Tibial artery (tissue), 4 donors: Measurements from ENCODE around the gene NRXN3.

Experiments used
- DNase-seq, 2 donors: peaks; one replicate each; pipeline ENCODE4 v3.0.0-alpha.2; 2019
- H3K27ac ChIP-seq, 2 donors: fragments of 200-600 bp; sonication (generic) in 1 of 2; 1 replicate in 1 of 2; 2 replicates in 1 of 2; pipeline ENCODE4 v1.5.1; 2018 to 2019; ENCODE audit warnings: mild to moderate bottlenecking in 1 of 2
- H3K27me3 ChIP-seq, 2 donors: fragments of 200-600 bp; sonication (generic) in 1 of 2; one replicate each; pipeline versions ENCODE4 v1.5.1 to v1.6.0; 2016 to 2019
- H3K36me3 ChIP-seq, 3 donors: fragments of 200-600 bp; sonication (generic) in 2 of 3; one replicate each; pipeline ENCODE4 v1.5.1; 2016 to 2019; ENCODE audit warnings: mild to moderate bottlenecking in 2 of 3
- H3K4me1 ChIP-seq, 4 donors: fragments of 200-600 bp; sonication (generic) in 2 of 4; 1 replicate in 3 of 4; 2 replicates in 1 of 4; pipeline ENCODE4 v1.5.1; 2016 to 2019
- H3K4me3 ChIP-seq, 2 donors: fragments of 200-600 bp; sonication (generic) in 1 of 2; 1 replicate in 1 of 2; 2 replicates in 1 of 2; pipeline ENCODE4 v1.5.1; 2018 to 2019; ENCODE audit warnings: mild to moderate bottlenecking in 2 of 2
- H3K9me3 ChIP-seq, 3 donors: fragments of 200-600 bp; sonication (generic) in 1 of 3; one replicate each; pipeline ENCODE4 v1.5.1; 2016 to 2019
- CTCF ChIP-seq, 2 experiments: fragments of 200-600 bp in 1 of 2; fragments of 450-650 bp in 1 of 2; IDR thresholded peaks; one replicate each; pipeline ENCODE4 v1.5.1; 2017 to 2019; ENCODE audit warnings: antibody characterized with exemption in 2 of 2, mild to moderate bottlenecking in 1 of 2, moderate library complexity in 1 of 2
- intact Hi-C: fragments of 100-400 bp; cut with DNase I; formaldehyde crosslinking; loops from one replicate; pipeline ENCODE4 v1.15.0; 2023; ENCODE audit warnings: low total_unique reads

The NRXN3 gene

GRCh38 chr14:79321070-79321469, 1150.9 kb downstream of the NRXN3 start:
- no peaks in the 10 kb centered on the region for H3K27me3 ChIP-seq
- no peaks in the 10 kb centered on the region for H3K36me3 ChIP-seq
- no peak overlapping the region for H3K27ac ChIP-seq
- no peak for DNase-seq
- intact Hi-C loops = no loop called here
- no peaks in the 10 kb centered on the region for H3K4me1 ChIP-seq
- no peak overlapping the region for H3K4me3 ChIP-seq
- no peaks in the 10 kb centered on the region for H3K9me3 ChIP-seq
- TF ChIP-seq CTCF (IDR thresholded peaks at IDR 0.05) = no peak

- Histone ChIP-seq H3K4me3 (no peak overlapping the region), H3K4me1 (no peaks in the 10 kb centered on the region), H3K36me3 (no peaks in the 10 kb centered on the region), H3K27me3 (no peaks in the 10 kb centered on the region), H3K27ac (no peak overlapping the region), H3K9me3 (no peaks in the 10 kb centered on the region)
- intact Hi-C loops = no loop called here
- DNase-seq = no peak
- no peak for TF ChIP-seq CTCF (IDR thresholded peaks at IDR 0.05)
Observed at GRCh38 chr14:79325071-79325470, 1154.9 kb downstream of the NRXN3 start.

- Histone ChIP-seq H3K27me3 (no peaks in the 10 kb centered on the region), H3K4me1 (no peaks in the 10 kb centered on the region), H3K27ac (no peak overlapping the region), H3K36me3 (no peaks in the 10 kb centered on the region), H3K4me3 (no peak overlapping the region), H3K9me3 (no peaks in the 10 kb centered on the region)
- no peak for DNase-seq
- TF ChIP-seq CTCF (IDR thresholded peaks at IDR 0.05) = no peak
- intact Hi-C loops = no loop called here
Observed at GRCh38 chr14:79325557-79325956, 1155.4 kb downstream of the NRXN3 start.

- no peak overlapping the region for H3K27ac ChIP-seq
- intact Hi-C loops = no loop called here
- no peak for TF ChIP-seq CTCF (IDR thresholded peaks at IDR 0.05)
- H3K4me1 ChIP-seq = no peaks in the 10 kb centered on the region
- no peaks in the 10 kb centered on the region for H3K9me3 ChIP-seq
- H3K4me3 ChIP-seq = no peak overlapping the region
- no peaks in the 10 kb centered on the region for H3K27me3 ChIP-seq
- H3K36me3 ChIP-seq = no peaks in the 10 kb centered on the region
- DNase-seq = no peak
Observed at GRCh38 chr14:79328863-79329262, 1158.7 kb downstream of the NRXN3 start.

- no peak for DNase-seq
- TF ChIP-seq CTCF (IDR thresholded peaks at IDR 0.05) = no peak
- no peaks in the 10 kb centered on the region for H3K4me1 ChIP-seq
- intact Hi-C loops = no loop called here
- no peaks in the 10 kb centered on the region for H3K27me3 ChIP-seq
- no peaks in the 10 kb centered on the region for H3K36me3 ChIP-seq
- no peak overlapping the region for H3K4me3 ChIP-seq
- H3K27ac ChIP-seq = no peak overlapping the region
- H3K9me3 ChIP-seq = no peaks in the 10 kb centered on the region
Observed at GRCh38 chr14:79331830-79332229, 1161.7 kb downstream of the NRXN3 start.

- H3K27ac ChIP-seq = no peak overlapping the region
- no peaks in the 10 kb centered on the region for H3K36me3 ChIP-seq
- no peak for DNase-seq
- H3K4me1 ChIP-seq = no peaks in the 10 kb centered on the region
- H3K4me3 ChIP-seq = no peak overlapping the region
- intact Hi-C loops = no loop called here
- no peak for TF ChIP-seq CTCF (IDR thresholded peaks at IDR 0.05)
- no peaks in the 10 kb centered on the region for H3K9me3 ChIP-seq
- H3K27me3 ChIP-seq = no peaks in the 10 kb centered on the region
Observed at GRCh38 chr14:79332504-79333197, 1162.5 kb downstream of the NRXN3 start.
